ENCODE results near the gene ANXA8.

DNA sequence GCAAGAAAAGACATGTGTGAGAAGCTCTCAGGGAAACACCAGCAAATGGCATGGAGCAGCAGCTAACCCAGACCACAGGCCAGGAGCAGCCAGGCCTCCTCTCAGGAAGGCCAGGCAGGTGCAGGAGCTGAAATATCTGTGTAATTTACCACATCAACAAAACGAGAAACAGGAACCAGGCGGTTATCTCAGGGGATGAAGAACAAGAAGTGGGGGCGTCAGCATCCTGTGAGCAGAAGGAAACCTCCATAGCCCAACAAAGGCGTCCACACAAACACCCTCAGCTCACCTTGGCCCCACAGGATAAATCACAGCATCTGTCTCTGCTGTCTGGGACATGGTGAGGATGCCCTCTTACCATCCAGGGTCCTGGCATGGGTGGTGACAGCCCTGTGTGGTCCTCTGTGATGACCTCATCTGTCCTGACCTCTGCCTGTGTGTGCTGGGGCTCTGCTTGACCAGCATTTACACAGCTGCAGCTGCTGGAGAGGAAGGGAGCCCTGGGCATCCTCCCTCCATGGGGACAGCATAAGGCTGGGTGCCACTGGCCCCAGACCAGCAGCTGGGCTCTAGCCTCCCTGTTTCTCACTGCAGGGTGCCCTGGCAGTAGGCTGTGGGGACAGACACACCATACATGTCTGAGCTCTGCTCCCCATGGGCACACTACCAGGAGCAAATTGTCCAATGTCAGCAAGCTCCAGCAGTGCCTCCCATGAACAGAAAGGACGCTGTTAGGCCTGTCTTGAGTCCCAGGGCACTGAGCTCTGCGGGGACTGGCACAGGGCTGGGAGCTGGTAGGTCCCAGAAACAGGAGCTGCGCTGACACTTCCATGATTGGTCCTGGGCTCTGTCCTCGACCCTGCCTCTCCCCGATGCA lies 34.6 kb downstream of the ANXA8 start:
- TF ChIP-seq, protein P1, sequence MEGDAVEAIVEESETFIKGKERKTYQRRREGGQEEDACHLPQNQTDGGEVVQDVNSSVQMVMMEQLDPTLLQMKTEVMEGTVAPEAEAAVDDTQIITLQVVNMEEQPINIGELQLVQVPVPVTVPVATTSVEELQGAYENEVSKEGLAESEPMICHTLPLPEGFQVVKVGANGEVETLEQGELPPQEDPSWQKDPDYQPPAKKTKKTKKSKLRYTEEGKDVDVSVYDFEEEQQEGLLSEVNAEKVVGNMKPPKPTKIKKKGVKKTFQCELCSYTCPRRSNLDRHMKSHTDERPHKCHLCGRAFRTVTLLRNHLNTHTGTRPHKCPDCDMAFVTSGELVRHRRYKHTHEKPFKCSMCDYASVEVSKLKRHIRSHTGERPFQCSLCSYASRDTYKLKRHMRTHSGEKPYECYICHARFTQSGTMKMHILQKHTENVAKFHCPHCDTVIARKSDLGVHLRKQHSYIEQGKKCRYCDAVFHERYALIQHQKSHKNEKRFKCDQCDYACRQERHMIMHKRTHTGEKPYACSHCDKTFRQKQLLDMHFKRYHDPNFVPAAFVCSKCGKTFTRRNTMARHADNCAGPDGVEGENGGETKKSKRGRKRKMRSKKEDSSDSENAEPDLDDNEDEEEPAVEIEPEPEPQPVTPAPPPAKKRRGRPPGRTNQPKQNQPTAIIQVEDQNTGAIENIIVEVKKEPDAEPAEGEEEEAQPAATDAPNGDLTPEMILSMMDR (IDR thresholded peaks at IDR 0.05), result no peak
- TF ChIP-seq POLR2A (IDR thresholded peaks at IDR 0.05), result no peak

Measured in esophagus squamous epithelium (tissue), 4 donors.